ENCODE data around the gene AMPD3. TPM values are rescaled to one million over a fixed set of nuclear protein-coding genes. Genes with fewer than 3 reads are reported as not detected.

Gene AMPD3
- polyA plus RNA-seq, 1 donor (not counting 4 experiments of a cell fraction or from before 2014, with no cell fraction given): 11.1 TPM

GRCh38 chr11:10474551-10474950 lies 19.5 kb downstream of the AMPD3 start:
- no peak for TF ChIP-seq CTCF (optimal IDR thresholded peaks at IDR 0.05 in 1 of 3, IDR thresholded peaks at IDR 0.05 in 1 of 3, conservative IDR thresholded peaks at IDR 0.05 in 1 of 3; ENCODE audit: extremely low read depth in 1 of 3, insufficient read depth in 2 of 3, low read length in 3 of 3)
- no peak for TF ChIP-seq EZH2 (IDR thresholded peaks at IDR 0.05; ENCODE audit: low read length)

GRCh38 chr11:10476342-10476741 lies 21.3 kb downstream of the AMPD3 start:
- Histone ChIP-seq H2AFZ (ENCODE audit: control insufficient read depth, low read length) (no peak overlapping the region), H4K20me1 (ENCODE audit: control insufficient read depth, extremely low read depth, insufficient read depth, low read length) (no peaks in the 10 kb centered on the region), H3K27ac (ENCODE audit: control insufficient read depth, insufficient read depth, low read length) (no peak overlapping the region), H3K9ac (ENCODE audit: control insufficient read depth, extremely low read depth, insufficient read depth, low read length) (no peak overlapping the region), H3K9me3 (ENCODE audit: control insufficient read depth, low read depth, low read length) (no peaks in the 10 kb centered on the region), H3K27me3 (ENCODE audit: control insufficient read depth, extremely low read depth, insufficient read depth, low read length) (no peaks in the 10 kb centered on the region), H3K4me2 (ENCODE audit: control insufficient read depth, extremely low read depth, insufficient read depth, low read depth, low read length) (no peak overlapping the region), H3K4me3 (ENCODE audit: control insufficient read depth in 2 of 3, extremely low read depth in 1 of 3, insufficient read depth in 2 of 3, low read depth in 1 of 3, low read length in 3 of 3) (no peak overlapping the region), H3K36me3 (ENCODE audit: control insufficient read depth in 2 of 2, extremely low read depth in 1 of 2, insufficient read depth in 2 of 2, low read length in 2 of 2) (peaks cover 5 to 11% of the 10 kb centered on the region in 2 experiments), H3K4me1 (ENCODE audit: control insufficient read depth, extremely low read depth, insufficient read depth, low read length) (no peaks in the 10 kb centered on the region), H3K9me1 (ENCODE audit: control insufficient read depth, extremely low read depth, insufficient read depth, low read length) (no peaks in the 10 kb centered on the region), H3K79me2 (ENCODE audit: control insufficient read depth, insufficient read depth, low read length) (peaks cover 2% of the 10 kb centered on the region)
- dilution Hi-C loops (cut with MboI; ENCODE audit: extremely low pct_ligation_motif_present, low sequenced_read_pairs): no loop called here
- FAIRE-seq (no peak), DNase-seq (ENCODE audit: low read depth, low spot score) (no peak)
- TF ChIP-seq EZH2 (IDR thresholded peaks at IDR 0.05; ENCODE audit: low read length) (no peak), CTCF (optimal IDR thresholded peaks at IDR 0.05 in 1 of 3, IDR thresholded peaks at IDR 0.05 in 1 of 3, conservative IDR thresholded peaks at IDR 0.05 in 1 of 3; ENCODE audit: extremely low read depth in 1 of 3, insufficient read depth in 2 of 3, low read length in 3 of 3) (no peak)

More at GRCh38 chr11:10474551-10474950, 19.5 kb downstream of the AMPD3 start:
- no peaks in the 10 kb centered on the region for H3K27me3 ChIP-seq (ENCODE audit: control insufficient read depth, extremely low read depth, insufficient read depth, low read length)
- DNase-seq (ENCODE audit: low read depth, low spot score): no peak
- H3K36me3 ChIP-seq (ENCODE audit: control insufficient read depth in 2 of 2, extremely low read depth in 1 of 2, insufficient read depth in 2 of 2, low read length in 2 of 2): peaks cover 0 to 10% of the 10 kb centered on the region in 2 experiments
- H3K4me1 ChIP-seq (ENCODE audit: control insufficient read depth, extremely low read depth, insufficient read depth, low read length): no peaks in the 10 kb centered on the region
- dilution Hi-C loops (cut with MboI; ENCODE audit: extremely low pct_ligation_motif_present, low sequenced_read_pairs): no loop called here
- H3K27ac ChIP-seq (ENCODE audit: control insufficient read depth, insufficient read depth, low read length): no peak overlapping the region
- H3K9ac ChIP-seq (ENCODE audit: control insufficient read depth, extremely low read depth, insufficient read depth, low read length): no peak overlapping the region
- no peak overlapping the region for H3K4me2 ChIP-seq (ENCODE audit: control insufficient read depth, extremely low read depth, insufficient read depth, low read depth, low read length)
- H3K9me3 ChIP-seq (ENCODE audit: control insufficient read depth, low read depth, low read length): no peaks in the 10 kb centered on the region
- H4K20me1 ChIP-seq (ENCODE audit: control insufficient read depth, extremely low read depth, insufficient read depth, low read length): no peaks in the 10 kb centered on the region
- no peak for FAIRE-seq
- H2AFZ ChIP-seq (ENCODE audit: control insufficient read depth, low read length): no peak overlapping the region
- no peaks in the 10 kb centered on the region for H3K9me1 ChIP-seq (ENCODE audit: control insufficient read depth, extremely low read depth, insufficient read depth, low read length)
- no peak overlapping the region for H3K4me3 ChIP-seq (ENCODE audit: control insufficient read depth in 2 of 3, extremely low read depth in 1 of 3, insufficient read depth in 2 of 3, low read depth in 1 of 3, low read length in 3 of 3)
- H3K79me2 ChIP-seq (ENCODE audit: control insufficient read depth, insufficient read depth, low read length): peaks cover 2% of the 10 kb centered on the region

Data from keratinocyte (primary cell).